Neural progenitor cell (in vitro differentiated cells): ENCODE data around the gene CCDC89.

Source experiments
- EZH2 ChIP-seq: fragments of 200-600 bp; sonication (generic); IDR thresholded peaks from 2 replicates; pipeline ENCODE4 v1.6.1; 2017; ENCODE audit warnings: antibody characterized with exemption, mild to moderate bottlenecking, moderate library complexity
- TF ChIP-seq, protein P1 (sequence below): fragments of 200-600 bp; sonication (generic); IDR thresholded peaks from 2 replicates; pipeline ENCODE4 v1.5.1; 2017; ENCODE audit warnings: antibody characterized with exemption, mild to moderate bottlenecking

GRCh38 chr11:85679576-85679975 lies 6.4 kb downstream of the CCDC89 start:
- TF ChIP-seq, protein P1, sequence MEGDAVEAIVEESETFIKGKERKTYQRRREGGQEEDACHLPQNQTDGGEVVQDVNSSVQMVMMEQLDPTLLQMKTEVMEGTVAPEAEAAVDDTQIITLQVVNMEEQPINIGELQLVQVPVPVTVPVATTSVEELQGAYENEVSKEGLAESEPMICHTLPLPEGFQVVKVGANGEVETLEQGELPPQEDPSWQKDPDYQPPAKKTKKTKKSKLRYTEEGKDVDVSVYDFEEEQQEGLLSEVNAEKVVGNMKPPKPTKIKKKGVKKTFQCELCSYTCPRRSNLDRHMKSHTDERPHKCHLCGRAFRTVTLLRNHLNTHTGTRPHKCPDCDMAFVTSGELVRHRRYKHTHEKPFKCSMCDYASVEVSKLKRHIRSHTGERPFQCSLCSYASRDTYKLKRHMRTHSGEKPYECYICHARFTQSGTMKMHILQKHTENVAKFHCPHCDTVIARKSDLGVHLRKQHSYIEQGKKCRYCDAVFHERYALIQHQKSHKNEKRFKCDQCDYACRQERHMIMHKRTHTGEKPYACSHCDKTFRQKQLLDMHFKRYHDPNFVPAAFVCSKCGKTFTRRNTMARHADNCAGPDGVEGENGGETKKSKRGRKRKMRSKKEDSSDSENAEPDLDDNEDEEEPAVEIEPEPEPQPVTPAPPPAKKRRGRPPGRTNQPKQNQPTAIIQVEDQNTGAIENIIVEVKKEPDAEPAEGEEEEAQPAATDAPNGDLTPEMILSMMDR, result no peak
- TF ChIP-seq EZH2, result no peak
